HG03520 (cell line): Measurements from ENCODE around the gene ZNF622.
"Not testable (repeated sequence)": the region's sequence is repeated elsewhere in the genome, so short reads cannot be mapped to it uniquely, and the experiment has no call there.

Experiments used
- ATAC-seq: cut with Tn5 transposase; IDR thresholded peaks from one replicate; pipeline ENCODE4 v1.9.1; 2021; ENCODE audit warnings: mild to moderate bottlenecking, moderate library complexity; ENCODE audit not compliant: unreplicated experiment

Gene ZNF622

DNA sequence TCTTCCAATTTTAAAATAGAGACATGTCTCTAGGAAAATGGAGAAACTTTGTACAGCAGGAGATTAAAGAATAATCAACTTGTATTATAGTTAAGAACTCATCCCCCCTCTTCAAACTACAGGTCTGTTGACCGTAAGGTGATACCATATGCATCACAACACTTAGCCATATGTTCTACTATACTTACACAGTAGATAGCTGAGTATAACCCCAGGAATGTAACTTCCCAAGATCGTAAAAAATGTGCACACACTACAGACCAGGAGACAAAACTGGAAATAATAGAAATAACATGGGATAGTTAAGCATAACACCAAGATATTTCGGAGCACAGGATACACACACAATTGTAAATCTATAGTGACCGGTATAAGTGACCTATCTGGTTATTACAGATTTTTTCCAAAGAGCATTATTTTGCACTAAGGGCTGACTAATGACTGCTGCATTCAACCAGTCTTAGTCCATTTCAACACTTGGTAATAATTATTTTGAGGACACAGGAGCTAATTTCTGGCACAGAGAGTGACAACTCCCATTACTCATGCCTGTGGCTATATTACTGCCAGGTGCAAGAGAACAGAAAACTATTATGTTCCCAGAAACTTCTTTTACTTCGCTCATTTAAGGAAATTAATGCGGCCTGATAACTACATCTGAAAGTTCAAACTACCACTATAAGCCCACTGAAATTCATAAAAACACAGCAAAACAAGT, 15.4 kb upstream of the ZNF622 start:
- no peak for ATAC-seq

DNA sequence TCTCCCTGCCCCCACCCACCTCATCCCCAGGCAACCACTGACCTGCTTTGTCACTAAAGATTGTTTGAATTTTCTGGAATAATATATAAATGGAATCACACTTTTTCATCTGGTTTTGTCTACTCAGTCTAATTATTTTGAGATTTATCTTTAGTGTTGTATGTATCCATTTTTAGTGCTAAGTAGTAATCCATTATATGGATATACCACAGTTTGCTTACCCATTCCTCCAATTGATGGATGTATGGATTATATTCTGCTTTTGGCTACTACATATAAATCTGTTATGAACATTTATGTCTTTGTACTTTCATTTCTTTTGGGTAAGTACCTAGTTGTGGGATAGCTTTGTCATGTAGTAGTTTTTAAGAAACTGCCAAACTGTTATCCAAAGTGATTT, 14.5 kb upstream of the ZNF622 start:
- no peak for ATAC-seq

DNA sequence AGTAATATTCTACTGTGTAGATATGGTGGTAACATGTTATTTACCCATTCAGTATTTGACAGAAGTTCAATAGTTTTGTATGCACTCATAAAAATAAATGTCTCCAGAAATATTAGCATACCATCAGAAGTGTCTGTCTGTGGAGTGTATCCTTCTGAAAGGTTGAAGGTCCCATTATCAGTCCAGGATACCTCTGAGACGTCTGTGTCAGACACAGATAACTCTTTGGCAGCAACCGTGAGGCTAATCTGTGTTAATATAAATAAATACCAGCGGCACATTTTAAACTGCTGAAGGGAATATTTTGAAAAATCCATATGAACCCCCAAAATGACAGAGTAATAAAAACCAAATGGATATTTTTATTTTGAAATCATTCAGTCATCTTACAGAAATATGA, 11.9 kb upstream of the ZNF622 start:
- no peak for ATAC-seq

- not testable (repeated sequence) for ATAC-seq
Measured at GRCh38 chr5:16476417-16476816, 10.8 kb upstream of the ZNF622 start.

DNA sequence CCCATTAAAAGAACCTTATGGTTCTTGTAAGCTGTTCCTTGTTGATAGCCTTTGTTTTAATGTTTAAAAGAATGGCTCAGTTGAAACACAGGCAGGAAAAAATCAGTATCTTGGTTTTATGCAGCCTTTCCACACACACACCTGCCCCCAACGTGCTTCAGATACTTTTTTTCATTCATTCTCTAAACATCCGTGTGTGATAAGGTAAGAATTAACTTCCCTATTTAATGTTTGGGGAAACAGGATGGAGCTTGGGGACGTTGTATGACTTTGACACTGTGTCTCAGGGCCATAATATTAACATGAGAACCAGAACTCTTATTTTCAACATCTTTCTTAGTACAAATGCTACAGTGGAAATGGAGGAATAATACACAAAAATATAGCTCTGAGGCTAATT, 5.8 kb upstream of the ZNF622 start:
- ATAC-seq, result no peak

- peak; percentile 80 for ATAC-seq
Measured at GRCh38 chr5:16467363-16468219, 2.0 kb upstream of the ZNF622 start.

GRCh38 chr5:16464664-16465543, 696 bp downstream of the ZNF622 start:
- ATAC-seq, result no peak

GRCh38 chr5:16464231-16464630, 1.4 kb downstream of the ZNF622 start:
- no peak for ATAC-seq

GRCh38 chr5:16461782-16462181, 3.8 kb downstream of the ZNF622 start:
- ATAC-seq, result no peak

GRCh38 chr5:16461026-16461425, 4.6 kb downstream of the ZNF622 start:
- ATAC-seq, result no peak

GRCh38 chr5:16459451-16459850, 6.1 kb downstream of the ZNF622 start:
- no peak for ATAC-seq

- ATAC-seq, result no peak
Measured at GRCh38 chr5:16457853-16458252, 7.7 kb downstream of the ZNF622 start.

DNA sequence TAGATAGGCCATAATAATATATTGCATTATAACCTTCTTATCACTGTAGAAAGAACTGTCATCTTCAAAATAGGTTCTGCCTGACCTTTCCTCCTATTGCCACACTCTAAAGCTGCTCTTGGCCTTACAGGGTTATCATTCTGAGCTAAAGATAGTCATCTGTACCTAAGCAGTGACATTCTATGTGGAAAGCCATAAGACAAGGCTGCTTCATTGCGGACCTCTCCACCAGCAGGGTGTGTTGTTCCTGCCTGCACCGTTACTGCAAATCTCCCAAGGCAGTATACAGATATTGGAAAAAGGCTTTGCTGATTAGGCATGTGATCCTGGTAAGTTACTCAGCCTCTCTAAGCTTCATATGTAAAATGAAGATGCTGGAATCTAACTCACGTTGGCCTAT, 8.1 kb downstream of the ZNF622 start:
- ATAC-seq, result no peak

- ATAC-seq, result peak; percentile 63
Measured at GRCh38 chr5:16456103-16456832, 9.3 kb downstream of the ZNF622 start.

DNA sequence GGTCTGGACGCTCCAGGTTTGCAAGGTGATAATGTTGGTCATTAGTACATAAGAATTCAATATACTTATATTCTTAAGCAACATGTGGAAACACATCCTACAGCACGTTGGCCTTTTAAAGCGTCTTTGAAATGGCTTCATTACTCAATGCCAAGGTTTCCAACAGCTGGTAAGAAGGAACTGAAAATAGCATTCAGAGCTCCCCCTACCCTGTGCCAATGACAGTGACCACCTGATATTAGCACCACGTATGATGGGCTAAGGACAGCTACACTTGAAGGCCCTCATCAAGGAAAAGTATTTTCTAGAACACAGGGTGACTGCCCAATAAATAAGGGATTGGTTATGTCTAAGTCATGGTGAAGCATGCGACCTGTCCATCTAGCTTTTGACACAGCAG, 9.9 kb downstream of the ZNF622 start:
- ATAC-seq, result no peak

- no peak for ATAC-seq
Measured at GRCh38 chr5:16454686-16455085, 10.9 kb downstream of the ZNF622 start.

DNA sequence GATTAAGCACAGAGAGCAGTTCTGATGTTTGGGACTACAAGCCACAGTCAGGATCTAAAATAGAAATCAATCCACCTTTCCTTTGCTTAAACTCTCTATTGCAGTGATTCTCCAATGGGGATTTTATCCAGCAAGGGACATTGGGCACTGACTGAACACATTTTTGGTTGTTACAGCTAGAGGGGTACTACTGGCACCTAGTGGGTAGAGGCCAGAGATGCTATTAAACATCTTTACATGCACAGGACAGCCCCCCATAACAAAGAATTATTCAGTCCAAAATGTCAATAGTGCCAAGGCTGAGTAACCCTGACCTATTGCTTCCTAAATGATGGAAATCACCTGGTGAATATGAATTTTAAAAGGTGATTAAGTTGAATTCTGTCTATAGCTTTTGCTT, 12.0 kb downstream of the ZNF622 start:
- ATAC-seq, result no peak

GRCh38 chr5:16450163-16450562, 15.4 kb downstream of the ZNF622 start:
- ATAC-seq, result peak; percentile 52

GRCh38 chr5:16446993-16447392, 18.6 kb downstream of the ZNF622 start:
- ATAC-seq, result no peak

DNA sequence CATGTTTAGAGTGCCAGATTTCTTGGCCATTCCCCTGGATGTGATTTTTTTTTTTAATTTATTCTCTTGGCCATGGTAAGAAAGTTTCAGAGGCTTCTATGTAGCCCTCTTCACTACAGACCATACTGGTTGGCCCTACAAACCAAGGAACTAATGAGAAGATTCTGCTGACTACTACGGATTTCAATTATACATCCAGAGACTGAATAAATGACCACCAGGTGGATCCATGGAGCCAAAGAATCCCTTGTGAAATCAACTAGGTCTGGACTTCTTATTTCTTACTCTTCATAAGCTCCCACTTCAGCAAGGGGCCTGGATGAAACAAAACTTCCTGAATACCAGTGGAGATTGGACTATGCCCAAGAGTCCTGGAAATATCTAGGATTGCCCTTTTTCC, 27.6 kb downstream of the ZNF622 start:
- no peak for ATAC-seq
